IMR-90 (cell line): ENCODE measurements around the gene HOXB1. TPM values are rescaled to one million over a fixed set of nuclear protein-coding genes. Genes with fewer than 3 reads are reported as not detected.
A peak's percentile ranks its signal among the peaks of the same experiment; 100 is the strongest.

Experiments used
- ATAC-seq: fragments of 200-7000 bp; cut with Tn5 transposase; 2 replicates; pipeline ENCODE4 v1.9.1; 2020; ENCODE audit warnings: low read depth, mild to moderate bottlenecking, moderate library complexity
- BruUV-seq: library from RNA; stranded (reverse); fragments of 400-500 nt; replicated peaks from 2 replicates; lab custom pipeline; 2021; lab: Mats Ljungman, UMichigan
- CTCF ChIA-PET: fragments of 300-600 bp; formaldehyde crosslinking; extraction: SDS; loops from one replicate; lab custom pipeline; 2021; ENCODE audit warnings: antibody characterized with exemption; lab: Yijun Ruan, JAX
- POLR2A ChIA-PET: fragments of 300-600 bp; sonication (Branson Sonifier 250); formaldehyde crosslinking; loops from one replicate; lab custom pipeline; 2022; ENCODE audit warnings: antibody characterized with exemption; ENCODE audit not compliant: unreplicated experiment; lab: Charles Lee
- DNase-seq: peaks from one replicate; pipeline ENCODE4 v3.0.0; 2013
- H2AFZ ChIP-seq: replicated peaks from 2 replicates; pipeline ENCODE3; 2013; ENCODE audit warnings: low read length, mild to moderate bottlenecking; ENCODE audit not compliant: poor library complexity
- H2AK5ac ChIP-seq: 2 replicates; pipeline ENCODE4 v1.6.1; 2013; ENCODE audit warnings: low read depth, low read length, inconsistent platforms
- H2AK9ac ChIP-seq: replicated peaks from 2 replicates; pipeline ENCODE3; 2013; ENCODE audit warnings: mild to moderate bottlenecking, low read depth, low read length, moderate library complexity; ENCODE audit not compliant: poor library complexity
- H2BK120ac ChIP-seq: 2 replicates; pipeline ENCODE4 v1.6.1; 2013; ENCODE audit warnings: low read depth, low read length, inconsistent platforms
- H2BK15ac ChIP-seq: 3 replicates; pipeline ENCODE4 v1.6.1; 2013; ENCODE audit warnings: low read depth, low read length, inconsistent platforms
- H2BK20ac ChIP-seq: 2 replicates; pipeline ENCODE4 v1.6.1; 2013; ENCODE audit warnings: low read depth, mild to moderate bottlenecking, inconsistent platforms, low read length, moderate library complexity
- H2BK5ac ChIP-seq: 2 replicates; pipeline ENCODE4 v1.6.1; 2013; ENCODE audit warnings: mild to moderate bottlenecking, low read depth, low read length, inconsistent platforms; ENCODE audit not compliant: poor library complexity, severe bottlenecking
- H3K14ac ChIP-seq: replicated peaks from 2 replicates; pipeline ENCODE4 v1.6.1; 2013; ENCODE audit warnings: low read depth, low read length, inconsistent platforms
- H3K18ac ChIP-seq: 2 replicates; pipeline ENCODE4 v1.6.1; 2013; ENCODE audit warnings: low read depth, low read length, control low read depth
- H3K23ac ChIP-seq: 2 replicates; pipeline ENCODE4 v1.6.1; 2013; ENCODE audit warnings: low read depth, low read length, inconsistent platforms
- H3K27ac ChIP-seq: 2 replicates; pipeline ENCODE4 v1.5.1; 2013; ENCODE audit warnings: mild to moderate bottlenecking, control low read depth, low read length; ENCODE audit not compliant: insufficient read depth
- H3K27me3 ChIP-seq: 2 replicates; pipeline ENCODE4 v1.6.1; 2013; ENCODE audit warnings: low read length; ENCODE audit not compliant: control insufficient read depth, insufficient read depth
- H3K36me3 ChIP-seq: 2 replicates; pipeline ENCODE4 v1.6.1; 2013; ENCODE audit warnings: low read length, mixed read lengths; ENCODE audit not compliant: control insufficient read depth, insufficient read depth
- H3K4ac ChIP-seq: 2 replicates; pipeline ENCODE4 v1.6.1; 2013; ENCODE audit warnings: low read depth, low read length, inconsistent platforms
- H3K4me1 ChIP-seq: 2 replicates; pipeline ENCODE4 v1.6.1; 2013; ENCODE audit warnings: low read length, mixed read lengths; ENCODE audit not compliant: control insufficient read depth, insufficient read depth
- H3K4me2 ChIP-seq: 2 replicates; pipeline ENCODE4 v1.6.1; 2013; ENCODE audit warnings: low read depth, mild to moderate bottlenecking, control low read depth, low read length, moderate library complexity
- H3K4me3 ChIP-seq: 2 replicates; pipeline ENCODE4 v1.5.1; 2013; ENCODE audit warnings: low read depth, mild to moderate bottlenecking, control low read depth, low read length, moderate library complexity; ENCODE audit not compliant: insufficient read depth
- H3K56ac ChIP-seq: 2 replicates; pipeline ENCODE4 v1.6.1; 2013; ENCODE audit warnings: low read length, inconsistent platforms; ENCODE audit not compliant: insufficient read depth; ENCODE audit errors: extremely low read depth
- H3K79me1 ChIP-seq, 2 experiments: 2 replicates each; pipeline ENCODE4 v1.6.1; 2013; ENCODE audit warnings: low read length in 2 of 2, inconsistent platforms in 1 of 2, low read depth in 1 of 2
- H3K9ac ChIP-seq: 2 replicates; pipeline ENCODE4 v1.6.1; 2013; ENCODE audit warnings: low read depth, low read length, control low read depth
- H3K9me1 ChIP-seq: 2 replicates; pipeline ENCODE4 v1.6.1; 2013; ENCODE audit warnings: low read length, inconsistent platforms; ENCODE audit not compliant: insufficient read depth
- H3K9me3 ChIP-seq: 2 replicates; pipeline ENCODE4 v1.6.1; 2013; ENCODE audit warnings: low read length; ENCODE audit not compliant: control insufficient read depth, insufficient read depth
- H4K20me1 ChIP-seq: 2 replicates; pipeline ENCODE4 v1.6.1; 2013; ENCODE audit warnings: low read length, inconsistent platforms; ENCODE audit not compliant: insufficient read depth
- H4K5ac ChIP-seq: 2 replicates; pipeline ENCODE4 v1.6.1; 2013; ENCODE audit warnings: mild to moderate bottlenecking, low read depth, low read length, control low read depth
- H4K8ac ChIP-seq, 2 experiments: 2 replicates each; pipeline ENCODE4 v1.6.1; 2013; ENCODE audit warnings: low read depth in 2 of 2, low read length in 2 of 2, control low read depth in 1 of 2, inconsistent platforms in 1 of 2
- H4K91ac ChIP-seq: 2 replicates; pipeline ENCODE4 v1.6.1; 2013; ENCODE audit warnings: low read depth, low read length, inconsistent platforms; ENCODE audit not compliant: insufficient read depth
- CEBPB ChIP-seq: IDR thresholded peaks from 2 replicates; pipeline ENCODE4 v1.6.1; 2012; ENCODE audit warnings: low read depth, low read length, improper control_type of control experiment
- MAFK ChIP-seq: IDR thresholded peaks from 2 replicates; pipeline ENCODE4 v1.6.1; 2012; ENCODE audit warnings: low read depth, low read length, improper control_type of control experiment
- MAZ ChIP-seq: IDR thresholded peaks from 2 replicates; pipeline ENCODE4 v1.6.1; 2012; ENCODE audit warnings: low read depth, mild to moderate bottlenecking, low read length, improper control_type of control experiment, moderate library complexity, borderline replicate concordance
- NFE2L2 ChIP-seq: fragments of 150-350 bp; IDR thresholded peaks from 2 replicates; pipeline ENCODE4 v1.6.1; 2016; ENCODE audit warnings: low read depth, mild to moderate bottlenecking, low read length
- POLR2A ChIP-seq: IDR thresholded peaks from 2 replicates; pipeline ENCODE4 v1.6.1; 2012; ENCODE audit warnings: mild to moderate bottlenecking, low read depth, low read length
- RFX5 ChIP-seq: IDR thresholded peaks from 2 replicates; pipeline ENCODE4 v1.8.0; 2012; ENCODE audit warnings: low read depth, mild to moderate bottlenecking, low read length, moderate library complexity
- WGBS, 2 experiments: methylation state at CpG; one replicate each; pipeline versions ENCODE4 v1.1.5 to v1.1.7; 2013; ENCODE audit warnings: missing lambda C conversion rate in 2 of 2; ENCODE audit not compliant: insufficient read length in 1 of 2; ENCODE audit errors: extremely low coverage in 2 of 2; 5-methylcytosine and 5-hydroxymethylcytosine counted together
- dilution Hi-C: fragments of 300-500 bp; cut with HindIII; formaldehyde crosslinking; loops from one replicate; pipeline ENCODE4 v1.14.3; 2018; ENCODE audit warnings: low sequenced_read_pairs; ENCODE audit not compliant: unreplicated experiment
- in situ Hi-C: fragments of 300-500 bp; cut with MboI; formaldehyde crosslinking; loops from 3 replicates; pipeline ENCODE4 v1.14.3; 2019; ENCODE audit warnings: low sequenced_read_pairs, inconsistent platforms, mixed read lengths
- intact Hi-C: fragments of 100-400 bp; cut with micrococcal nuclease; formaldehyde crosslinking; loops from 2 replicates; pipeline ENCODE4 v1.10.0; 2022
- polyA plus RNA-seq, 3 experiments: library from polyadenylated mRNA; depleted of rRNA; stranded (reverse); fragments of >200 nt; gene quantifications; 2 replicates each; pipeline ENCODE4 v1.2.3, GENCODE V29; 2012; ENCODE audit warnings: low replicate concordance in 1 of 3
- total RNA-seq: library from RNA; depleted of rRNA; stranded (reverse); fragments of >200 nt; gene quantifications from 2 replicates; pipeline ENCODE4 v1.2.3, GENCODE V29; 2012
- TF ChIP-seq, protein P1 (sequence below): fragments of 150-350 bp; IDR thresholded peaks from 2 replicates; pipeline ENCODE4 v1.6.1; 2016; ENCODE audit warnings: low read depth, mild to moderate bottlenecking, low read length, moderate library complexity, borderline replicate concordance
- TF ChIP-seq, protein P2 (sequence below): conservative IDR thresholded peaks from 2 replicates; pipeline ENCODE4 v1.5.1; 2012; ENCODE audit warnings: mild to moderate bottlenecking, low read depth, low read length, improper control_type of control experiment
- TF ChIP-seq, protein P3 (sequence below): fragments of 150-350 bp; IDR thresholded peaks from 2 replicates; pipeline ENCODE4 v1.6.1; 2017; ENCODE audit warnings: mild to moderate bottlenecking, antibody characterized with exemption, low read length, low read depth

HOXB1 gene
- total and polyA plus RNA-seq, 2 of the 4 experiments (the other 2 are of a cell fraction): not detected

DNA sequence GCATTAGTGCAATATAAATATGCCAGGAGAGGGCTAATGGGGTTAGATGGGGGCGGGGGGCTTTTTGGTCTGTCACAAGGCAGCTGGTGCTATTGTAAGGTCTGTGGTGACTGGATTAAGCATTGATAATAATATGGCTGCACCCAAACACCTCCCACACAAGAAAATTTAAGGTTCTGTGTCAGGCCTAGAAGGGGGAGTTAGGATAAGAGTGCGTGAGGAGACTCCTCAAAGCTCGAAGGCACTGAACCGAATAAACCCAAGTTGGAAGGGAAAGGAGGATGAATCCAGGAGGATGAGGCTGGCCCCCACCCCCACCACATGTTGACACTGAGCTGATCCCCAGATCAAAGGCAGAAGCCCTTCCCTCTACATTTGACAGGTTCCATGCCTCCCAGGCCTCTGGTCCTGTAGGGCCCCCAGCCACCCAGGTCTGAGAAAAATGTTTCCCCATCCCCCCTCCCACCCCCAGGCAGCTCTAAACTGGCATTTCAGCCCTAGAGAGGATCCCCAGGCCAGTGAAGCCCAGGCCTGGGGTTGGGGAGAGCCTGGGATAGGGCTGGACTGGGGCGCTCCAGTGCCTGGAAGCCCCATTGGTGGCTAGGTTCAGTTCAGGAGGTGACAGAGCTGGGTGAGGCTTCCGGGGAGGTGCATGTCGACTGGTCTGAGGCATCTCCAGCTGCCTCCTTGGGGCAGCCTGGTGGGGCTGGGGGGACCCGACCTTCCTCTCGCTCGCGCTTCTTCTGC lies 1.7 kb downstream of the HOXB1 start:
- peaks cover 17% of the 10 kb centered on the region for H3K27me3 ChIP-seq
- in situ Hi-C loops (no loop called here), dilution Hi-C loops (no loop called here), intact Hi-C loops (no loop called here)
- no peak for DNase-seq
- no peak overlapping the region for H3K4me3 ChIP-seq
- H3K4me2 ChIP-seq: no peak overlapping the region
- no peak overlapping the region for H4K8ac ChIP-seq
- H4K5ac ChIP-seq: no peak overlapping the region
- no peak overlapping the region for H3K23ac ChIP-seq
- no peaks in the 10 kb centered on the region for H3K4me1 ChIP-seq
- H3K36me3 ChIP-seq: no peaks in the 10 kb centered on the region
- H2AK9ac ChIP-seq: peak overlapping the region; percentile 45
- no peak overlapping the region for H2BK20ac ChIP-seq
- ChIA-PET CTCF (no interaction called here), POLR2A (no interaction called here)
- H3K9me3 ChIP-seq: no peaks in the 10 kb centered on the region
- no peak overlapping the region for H3K9ac ChIP-seq
- 91% methylated on average over 5 of the region's 11 CpGs; no CpG with 5 or more reads in 1 of the 2 experiments for WGBS, 2 experiments
- no peaks in the 10 kb centered on the region for H4K20me1 ChIP-seq
- no peak for ATAC-seq
- no peaks in the 10 kb centered on the region for H3K9me1 ChIP-seq
- H2BK120ac ChIP-seq: no peak overlapping the region
- H3K18ac ChIP-seq: no peak overlapping the region
- H2AFZ ChIP-seq: peak overlapping the region; percentile 6
- no peak overlapping the region for H3K56ac ChIP-seq
- H3K14ac ChIP-seq: no peak overlapping the region
- H4K91ac ChIP-seq: no peak overlapping the region
- H3K79me1 ChIP-seq: no peaks in the 10 kb centered on the region
- no TSS peak for BruUV-seq
- no peak overlapping the region for H3K4ac ChIP-seq
- H2AK5ac ChIP-seq: no peak overlapping the region; the same call in 1 of the 2 replicates
- H2BK5ac ChIP-seq: no peak overlapping the region
- TF ChIP-seq MAZ (no peak), CEBPB (no peak), POLR2A (no peak), RFX5 (no peak), MAFK (no peak), NFE2L2 (no peak)
- TF ChIP-seq, protein P1, sequence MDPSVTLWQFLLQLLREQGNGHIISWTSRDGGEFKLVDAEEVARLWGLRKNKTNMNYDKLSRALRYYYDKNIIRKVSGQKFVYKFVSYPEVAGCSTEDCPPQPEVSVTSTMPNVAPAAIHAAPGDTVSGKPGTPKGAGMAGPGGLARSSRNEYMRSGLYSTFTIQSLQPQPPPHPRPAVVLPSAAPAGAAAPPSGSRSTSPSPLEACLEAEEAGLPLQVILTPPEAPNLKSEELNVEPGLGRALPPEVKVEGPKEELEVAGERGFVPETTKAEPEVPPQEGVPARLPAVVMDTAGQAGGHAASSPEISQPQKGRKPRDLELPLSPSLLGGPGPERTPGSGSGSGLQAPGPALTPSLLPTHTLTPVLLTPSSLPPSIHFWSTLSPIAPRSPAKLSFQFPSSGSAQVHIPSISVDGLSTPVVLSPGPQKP: no peak
- TF ChIP-seq, protein P2, sequence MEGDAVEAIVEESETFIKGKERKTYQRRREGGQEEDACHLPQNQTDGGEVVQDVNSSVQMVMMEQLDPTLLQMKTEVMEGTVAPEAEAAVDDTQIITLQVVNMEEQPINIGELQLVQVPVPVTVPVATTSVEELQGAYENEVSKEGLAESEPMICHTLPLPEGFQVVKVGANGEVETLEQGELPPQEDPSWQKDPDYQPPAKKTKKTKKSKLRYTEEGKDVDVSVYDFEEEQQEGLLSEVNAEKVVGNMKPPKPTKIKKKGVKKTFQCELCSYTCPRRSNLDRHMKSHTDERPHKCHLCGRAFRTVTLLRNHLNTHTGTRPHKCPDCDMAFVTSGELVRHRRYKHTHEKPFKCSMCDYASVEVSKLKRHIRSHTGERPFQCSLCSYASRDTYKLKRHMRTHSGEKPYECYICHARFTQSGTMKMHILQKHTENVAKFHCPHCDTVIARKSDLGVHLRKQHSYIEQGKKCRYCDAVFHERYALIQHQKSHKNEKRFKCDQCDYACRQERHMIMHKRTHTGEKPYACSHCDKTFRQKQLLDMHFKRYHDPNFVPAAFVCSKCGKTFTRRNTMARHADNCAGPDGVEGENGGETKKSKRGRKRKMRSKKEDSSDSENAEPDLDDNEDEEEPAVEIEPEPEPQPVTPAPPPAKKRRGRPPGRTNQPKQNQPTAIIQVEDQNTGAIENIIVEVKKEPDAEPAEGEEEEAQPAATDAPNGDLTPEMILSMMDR: no peak
- TF ChIP-seq, protein P3, sequence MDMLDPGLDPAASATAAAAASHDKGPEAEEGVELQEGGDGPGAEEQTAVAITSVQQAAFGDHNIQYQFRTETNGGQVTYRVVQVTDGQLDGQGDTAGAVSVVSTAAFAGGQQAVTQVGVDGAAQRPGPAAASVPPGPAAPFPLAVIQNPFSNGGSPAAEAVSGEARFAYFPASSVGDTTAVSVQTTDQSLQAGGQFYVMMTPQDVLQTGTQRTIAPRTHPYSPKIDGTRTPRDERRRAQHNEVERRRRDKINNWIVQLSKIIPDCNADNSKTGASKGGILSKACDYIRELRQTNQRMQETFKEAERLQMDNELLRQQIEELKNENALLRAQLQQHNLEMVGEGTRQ: no peak
- no peak overlapping the region for H2BK15ac ChIP-seq
- no peak overlapping the region for H3K27ac ChIP-seq
